HFF-Myc (cell line): ENCODE data around the gene EXOSC10.

ENCODE experiments used
- DNase-seq: peaks from one replicate; pipeline ENCODE4 v3.0.0-alpha.2; 2011; ENCODE audit warnings: low read depth; ENCODE audit errors: extremely low read depth
- H3K4me3 ChIP-seq: replicated peaks from 2 replicates; pipeline ENCODE4 v1.5.1; 2011; ENCODE audit warnings: low read depth, mild to moderate bottlenecking, control low read depth, low read length
- TF ChIP-seq, protein P1 (sequence below): IDR thresholded peaks from 2 replicates; pipeline ENCODE4 v1.5.1; 2012; ENCODE audit warnings: mild to moderate bottlenecking, low read depth, low read length, control low read depth; ENCODE audit errors: missing control alignments

Gene EXOSC10

DNA sequence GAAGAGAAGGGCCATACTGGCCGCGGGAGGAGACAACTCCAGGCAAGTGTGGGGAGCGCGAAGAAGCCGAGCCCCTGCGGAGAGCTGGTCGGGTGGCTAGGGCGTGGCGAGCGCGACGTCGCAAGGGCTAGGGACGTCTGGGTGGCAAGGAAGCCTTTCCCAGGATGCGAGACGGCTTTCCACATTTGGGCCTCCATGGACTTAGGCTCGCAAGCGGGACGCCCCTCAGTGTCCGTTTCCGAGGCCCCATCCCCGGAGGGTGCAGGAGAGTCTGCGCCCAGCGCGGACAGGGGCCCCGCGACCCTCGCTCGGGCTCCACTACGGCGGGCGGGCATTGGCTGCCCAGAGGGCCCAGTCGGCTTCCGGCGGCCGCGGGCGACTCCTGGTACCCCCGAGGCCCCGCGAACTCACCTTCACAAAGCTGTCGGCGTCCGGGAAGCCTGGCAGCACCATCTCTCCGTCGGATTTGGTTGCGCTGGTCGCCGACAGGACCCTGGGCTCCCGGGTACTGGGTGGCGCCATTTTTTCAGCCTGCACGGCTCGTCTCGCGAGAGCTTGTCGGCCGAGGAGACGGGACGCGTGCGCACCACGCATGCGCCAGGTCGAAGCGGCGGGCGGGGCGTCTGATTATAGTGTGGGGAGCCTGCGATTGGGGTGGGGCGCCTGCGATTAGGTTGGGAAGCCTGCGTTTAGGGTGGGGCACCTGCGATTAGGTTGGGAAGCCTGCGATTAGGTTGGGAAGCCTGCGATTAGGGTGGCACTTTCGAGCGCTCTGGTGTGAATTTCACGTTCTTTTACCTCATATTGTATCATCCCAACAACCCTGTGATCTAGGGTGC, at the start of gene EXOSC10:
EXOSC10 (minus strand) TSS at position 560 of the 839 bp plus-strand sequence; CDS start at position 522, 38 bp downstream.
- TF ChIP-seq, protein P1, sequence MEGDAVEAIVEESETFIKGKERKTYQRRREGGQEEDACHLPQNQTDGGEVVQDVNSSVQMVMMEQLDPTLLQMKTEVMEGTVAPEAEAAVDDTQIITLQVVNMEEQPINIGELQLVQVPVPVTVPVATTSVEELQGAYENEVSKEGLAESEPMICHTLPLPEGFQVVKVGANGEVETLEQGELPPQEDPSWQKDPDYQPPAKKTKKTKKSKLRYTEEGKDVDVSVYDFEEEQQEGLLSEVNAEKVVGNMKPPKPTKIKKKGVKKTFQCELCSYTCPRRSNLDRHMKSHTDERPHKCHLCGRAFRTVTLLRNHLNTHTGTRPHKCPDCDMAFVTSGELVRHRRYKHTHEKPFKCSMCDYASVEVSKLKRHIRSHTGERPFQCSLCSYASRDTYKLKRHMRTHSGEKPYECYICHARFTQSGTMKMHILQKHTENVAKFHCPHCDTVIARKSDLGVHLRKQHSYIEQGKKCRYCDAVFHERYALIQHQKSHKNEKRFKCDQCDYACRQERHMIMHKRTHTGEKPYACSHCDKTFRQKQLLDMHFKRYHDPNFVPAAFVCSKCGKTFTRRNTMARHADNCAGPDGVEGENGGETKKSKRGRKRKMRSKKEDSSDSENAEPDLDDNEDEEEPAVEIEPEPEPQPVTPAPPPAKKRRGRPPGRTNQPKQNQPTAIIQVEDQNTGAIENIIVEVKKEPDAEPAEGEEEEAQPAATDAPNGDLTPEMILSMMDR, result no peak
- peak; percentile 45 for DNase-seq
- peak within 1 kb of the TSS; percentile 96 for H3K4me3 ChIP-seq

DNA sequence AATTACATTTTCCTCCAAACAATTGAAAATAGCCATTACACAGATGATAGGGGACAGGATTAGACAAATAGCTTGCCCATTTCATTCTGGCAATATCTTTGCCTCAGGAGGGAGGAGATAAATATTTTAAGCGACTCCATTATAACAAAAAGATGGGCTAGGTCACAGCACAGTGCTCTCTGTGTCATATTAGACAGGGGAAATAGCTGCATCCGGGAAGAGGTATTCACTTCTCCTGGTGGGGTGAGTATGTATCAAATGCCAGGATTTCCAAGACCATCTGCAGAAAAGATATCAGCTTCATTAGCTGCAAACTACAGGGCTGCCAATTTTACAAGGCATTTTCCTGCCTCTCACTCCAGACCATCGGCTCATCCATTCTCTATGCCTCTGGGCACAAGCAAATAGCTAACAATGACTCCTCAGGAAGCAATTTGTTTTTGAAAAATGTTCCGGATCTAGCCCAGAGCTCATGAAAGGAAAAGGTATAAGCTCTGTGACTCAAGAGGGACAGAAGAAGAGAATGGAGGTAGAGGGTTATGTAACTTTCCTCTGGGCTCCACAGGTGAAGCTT, 47.6 kb upstream of the EXOSC10 start:
- DNase-seq, result no peak
- TF ChIP-seq, protein P1, result no peak
- H3K4me3 ChIP-seq, result no peak overlapping the region

DNA sequence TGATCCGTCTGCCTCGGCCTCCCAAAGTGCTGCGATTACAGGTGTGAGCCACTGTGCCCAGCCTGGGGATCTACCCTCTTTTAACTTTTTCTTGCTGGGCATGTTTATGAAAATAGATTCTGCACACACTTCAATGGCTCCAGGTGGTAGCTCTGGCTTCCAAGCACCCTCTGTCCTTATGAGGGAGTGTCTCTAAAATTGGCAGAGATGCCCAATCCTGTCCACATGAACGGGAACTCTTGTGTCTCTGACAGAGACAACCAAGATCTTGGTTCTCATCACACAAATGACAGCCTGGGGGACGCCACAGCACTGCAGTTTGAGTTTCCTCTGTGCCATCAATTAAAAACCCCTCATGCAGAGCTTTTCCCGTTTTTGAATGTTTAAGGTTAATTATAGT, 46.1 kb upstream of the EXOSC10 start:
- no peak for DNase-seq
- no peak overlapping the region for H3K4me3 ChIP-seq
- TF ChIP-seq, protein P1, result no peak

DNA sequence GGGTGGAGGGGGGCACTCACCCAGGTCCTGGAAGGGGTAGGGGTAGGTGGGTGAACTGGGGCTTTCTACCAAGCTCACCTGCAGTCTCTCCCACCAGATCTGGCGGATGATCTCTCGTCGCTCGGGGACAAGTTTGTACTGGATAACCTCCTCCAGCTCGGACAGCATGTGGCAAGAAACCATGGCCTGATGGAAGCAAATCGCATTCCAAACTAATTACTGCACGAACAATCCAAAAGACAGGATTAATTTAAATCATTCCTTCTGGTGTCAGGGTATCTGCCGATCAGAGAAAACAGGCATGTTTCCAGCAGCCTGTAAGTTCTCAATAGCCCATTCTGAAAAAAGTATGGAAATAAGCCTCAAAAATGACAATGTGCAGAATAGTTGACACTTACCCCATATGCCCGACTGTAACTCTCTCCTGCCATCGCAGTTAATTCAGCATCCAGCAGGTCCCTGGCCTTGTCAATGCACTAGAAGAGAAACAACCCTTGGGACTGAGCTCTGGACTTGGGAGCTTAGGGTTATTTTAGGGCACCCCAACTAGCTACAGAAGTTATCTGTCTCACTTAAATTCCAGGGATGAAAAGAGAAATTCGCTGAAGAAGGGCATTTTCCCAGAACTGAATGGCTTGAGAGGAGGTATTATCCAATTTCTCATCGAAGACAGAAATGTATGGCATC, 45.0 kb upstream of the EXOSC10 start:
- TF ChIP-seq, protein P1, result no peak
- no peak for DNase-seq
- no peak overlapping the region for H3K4me3 ChIP-seq

DNA sequence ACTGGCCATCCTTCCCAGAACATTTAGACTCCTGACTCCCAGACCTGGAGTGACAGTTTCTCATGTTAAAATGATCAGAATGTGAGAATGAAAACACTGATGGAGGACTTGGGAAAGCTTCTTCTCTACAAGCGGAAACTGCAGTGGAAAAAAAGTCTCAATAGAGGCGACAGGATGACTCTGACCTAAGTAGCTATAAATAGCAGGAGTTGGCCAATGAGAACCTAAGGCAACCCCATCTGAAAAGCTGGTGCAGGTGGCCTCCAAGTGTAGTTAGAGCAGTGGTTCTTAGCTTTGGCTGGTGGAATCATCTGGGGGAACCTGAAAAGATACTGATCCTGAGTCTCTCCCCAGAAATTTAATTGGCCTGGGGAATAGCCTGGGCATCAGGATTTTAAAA, 44.2 kb upstream of the EXOSC10 start:
- TF ChIP-seq, protein P1, result no peak
- DNase-seq, result no peak
- no peak overlapping the region for H3K4me3 ChIP-seq

DNA sequence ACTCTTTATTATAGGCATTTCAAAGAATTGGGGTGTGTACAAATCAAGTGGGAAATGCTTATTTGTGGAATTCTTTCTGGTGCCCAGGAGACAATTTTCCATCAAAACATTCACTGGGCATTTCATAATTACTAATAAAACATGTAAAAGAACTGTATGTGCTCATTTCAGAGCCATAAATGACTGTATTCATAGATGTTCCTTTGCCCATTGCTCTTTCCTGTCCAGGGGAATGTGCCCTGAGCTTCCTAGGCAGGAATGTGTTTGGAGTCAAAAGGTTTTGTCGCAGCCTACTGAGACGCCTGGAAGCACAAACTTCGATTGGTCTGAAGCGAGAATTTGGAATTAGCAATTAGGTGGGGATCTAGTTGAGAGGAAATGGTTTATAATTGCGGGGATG, 43.7 kb upstream of the EXOSC10 start:
- no peak overlapping the region for H3K4me3 ChIP-seq
- no peak for DNase-seq
- TF ChIP-seq, protein P1, result no peak
